A549 (cell line): ENCODE results near the gene GMEB2.
"Not testable (repeated sequence)": the region's sequence is repeated elsewhere in the genome, so short reads cannot be mapped to it uniquely, and the experiment has no call there.

Experiments
- E2F6 ChIP-seq: IDR thresholded peaks from 2 replicates; pipeline ENCODE4 v1.6.1; 2012; ENCODE audit warnings: low read depth, borderline replicate concordance
- MAZ ChIP-seq: fragments of 150-350 bp; IDR thresholded peaks from 2 replicates; pipeline ENCODE4 v1.6.1; 2014; ENCODE audit warnings: antibody characterized with exemption, low read depth, low read length, borderline replicate concordance
- POLR2A ChIP-seq: IDR thresholded peaks from 2 replicates; pipeline ENCODE4 v1.6.1; 2012; ENCODE audit warnings: mild to moderate bottlenecking, low read length
- RCOR1 ChIP-seq: fragments of 150-350 bp; IDR thresholded peaks from 2 replicates; pipeline ENCODE4 v1.6.1; 2014; ENCODE audit warnings: antibody characterized with exemption, low read length, low read depth
- TF ChIP-seq, protein P1 (sequence below): fragments of 200-600 bp; sonication (generic); IDR thresholded peaks from 2 replicates; pipeline ENCODE4 v1.6.1; 2016; ENCODE audit warnings: antibody characterized with exemption, mild to moderate bottlenecking, moderate library complexity
- TF ChIP-seq, protein P2 (sequence below): fragments of >200 bp; sonication (Bioruptor Twin); formaldehyde crosslinking; IDR thresholded peaks from 3 replicates; pipeline ENCODE4 v1.5.1; 2016

DNA sequence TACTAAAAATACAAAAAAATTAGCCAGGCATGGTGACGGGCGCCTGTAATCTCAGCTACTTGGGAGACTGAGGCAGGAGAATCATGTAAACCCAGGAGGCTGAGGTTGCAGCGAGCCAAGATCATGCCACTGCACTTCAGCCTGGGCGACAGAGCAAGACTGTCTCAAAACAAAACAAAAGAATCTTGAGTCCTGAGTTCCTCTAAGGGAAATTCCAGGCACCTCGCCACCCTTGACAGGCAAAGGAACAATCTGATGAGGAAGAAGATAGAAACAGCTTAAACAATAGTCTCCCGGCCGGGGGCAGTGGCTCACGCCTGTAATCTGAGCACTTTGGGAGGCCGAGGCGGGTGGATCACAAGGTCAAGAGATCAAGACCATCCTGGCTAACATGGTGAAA lies 4.5 kb upstream of the GMEB2 start:
- TF ChIP-seq RCOR1, POLR2A, E2F6, MAZ: not testable (repeated sequence)
- TF ChIP-seq, protein P1, sequence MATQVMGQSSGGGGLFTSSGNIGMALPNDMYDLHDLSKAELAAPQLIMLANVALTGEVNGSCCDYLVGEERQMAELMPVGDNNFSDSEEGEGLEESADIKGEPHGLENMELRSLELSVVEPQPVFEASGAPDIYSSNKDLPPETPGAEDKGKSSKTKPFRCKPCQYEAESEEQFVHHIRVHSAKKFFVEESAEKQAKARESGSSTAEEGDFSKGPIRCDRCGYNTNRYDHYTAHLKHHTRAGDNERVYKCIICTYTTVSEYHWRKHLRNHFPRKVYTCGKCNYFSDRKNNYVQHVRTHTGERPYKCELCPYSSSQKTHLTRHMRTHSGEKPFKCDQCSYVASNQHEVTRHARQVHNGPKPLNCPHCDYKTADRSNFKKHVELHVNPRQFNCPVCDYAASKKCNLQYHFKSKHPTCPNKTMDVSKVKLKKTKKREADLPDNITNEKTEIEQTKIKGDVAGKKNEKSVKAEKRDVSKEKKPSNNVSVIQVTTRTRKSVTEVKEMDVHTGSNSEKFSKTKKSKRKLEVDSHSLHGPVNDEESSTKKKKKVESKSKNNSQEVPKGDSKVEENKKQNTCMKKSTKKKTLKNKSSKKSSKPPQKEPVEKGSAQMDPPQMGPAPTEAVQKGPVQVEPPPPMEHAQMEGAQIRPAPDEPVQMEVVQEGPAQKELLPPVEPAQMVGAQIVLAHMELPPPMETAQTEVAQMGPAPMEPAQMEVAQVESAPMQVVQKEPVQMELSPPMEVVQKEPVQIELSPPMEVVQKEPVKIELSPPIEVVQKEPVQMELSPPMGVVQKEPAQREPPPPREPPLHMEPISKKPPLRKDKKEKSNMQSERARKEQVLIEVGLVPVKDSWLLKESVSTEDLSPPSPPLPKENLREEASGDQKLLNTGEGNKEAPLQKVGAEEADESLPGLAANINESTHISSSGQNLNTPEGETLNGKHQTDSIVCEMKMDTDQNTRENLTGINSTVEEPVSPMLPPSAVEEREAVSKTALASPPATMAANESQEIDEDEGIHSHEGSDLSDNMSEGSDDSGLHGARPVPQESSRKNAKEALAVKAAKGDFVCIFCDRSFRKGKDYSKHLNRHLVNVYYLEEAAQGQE, result not testable (repeated sequence)
- TF ChIP-seq, protein P2, sequence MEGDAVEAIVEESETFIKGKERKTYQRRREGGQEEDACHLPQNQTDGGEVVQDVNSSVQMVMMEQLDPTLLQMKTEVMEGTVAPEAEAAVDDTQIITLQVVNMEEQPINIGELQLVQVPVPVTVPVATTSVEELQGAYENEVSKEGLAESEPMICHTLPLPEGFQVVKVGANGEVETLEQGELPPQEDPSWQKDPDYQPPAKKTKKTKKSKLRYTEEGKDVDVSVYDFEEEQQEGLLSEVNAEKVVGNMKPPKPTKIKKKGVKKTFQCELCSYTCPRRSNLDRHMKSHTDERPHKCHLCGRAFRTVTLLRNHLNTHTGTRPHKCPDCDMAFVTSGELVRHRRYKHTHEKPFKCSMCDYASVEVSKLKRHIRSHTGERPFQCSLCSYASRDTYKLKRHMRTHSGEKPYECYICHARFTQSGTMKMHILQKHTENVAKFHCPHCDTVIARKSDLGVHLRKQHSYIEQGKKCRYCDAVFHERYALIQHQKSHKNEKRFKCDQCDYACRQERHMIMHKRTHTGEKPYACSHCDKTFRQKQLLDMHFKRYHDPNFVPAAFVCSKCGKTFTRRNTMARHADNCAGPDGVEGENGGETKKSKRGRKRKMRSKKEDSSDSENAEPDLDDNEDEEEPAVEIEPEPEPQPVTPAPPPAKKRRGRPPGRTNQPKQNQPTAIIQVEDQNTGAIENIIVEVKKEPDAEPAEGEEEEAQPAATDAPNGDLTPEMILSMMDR, result not testable (repeated sequence)
